Activated T-helper 1 cell treated with anti-CD3 and anti-CD28 coated beads, Interleukin-2, amount 50 U/mL, for 16 hours (primary cell): ENCODE results near the gene KLC1.
"Not testable (repeated sequence)": the region's sequence is repeated elsewhere in the genome, so short reads cannot be mapped to it uniquely, and the experiment has no call there.

Source experiments
- DNase-seq, 2 donors: peaks; one replicate each; pipeline ENCODE4 v3.0.0-alpha.2; 2020; ENCODE audit warnings: low read depth in 1 of 2, low spot score in 1 of 2

KLC1 gene

DNA sequence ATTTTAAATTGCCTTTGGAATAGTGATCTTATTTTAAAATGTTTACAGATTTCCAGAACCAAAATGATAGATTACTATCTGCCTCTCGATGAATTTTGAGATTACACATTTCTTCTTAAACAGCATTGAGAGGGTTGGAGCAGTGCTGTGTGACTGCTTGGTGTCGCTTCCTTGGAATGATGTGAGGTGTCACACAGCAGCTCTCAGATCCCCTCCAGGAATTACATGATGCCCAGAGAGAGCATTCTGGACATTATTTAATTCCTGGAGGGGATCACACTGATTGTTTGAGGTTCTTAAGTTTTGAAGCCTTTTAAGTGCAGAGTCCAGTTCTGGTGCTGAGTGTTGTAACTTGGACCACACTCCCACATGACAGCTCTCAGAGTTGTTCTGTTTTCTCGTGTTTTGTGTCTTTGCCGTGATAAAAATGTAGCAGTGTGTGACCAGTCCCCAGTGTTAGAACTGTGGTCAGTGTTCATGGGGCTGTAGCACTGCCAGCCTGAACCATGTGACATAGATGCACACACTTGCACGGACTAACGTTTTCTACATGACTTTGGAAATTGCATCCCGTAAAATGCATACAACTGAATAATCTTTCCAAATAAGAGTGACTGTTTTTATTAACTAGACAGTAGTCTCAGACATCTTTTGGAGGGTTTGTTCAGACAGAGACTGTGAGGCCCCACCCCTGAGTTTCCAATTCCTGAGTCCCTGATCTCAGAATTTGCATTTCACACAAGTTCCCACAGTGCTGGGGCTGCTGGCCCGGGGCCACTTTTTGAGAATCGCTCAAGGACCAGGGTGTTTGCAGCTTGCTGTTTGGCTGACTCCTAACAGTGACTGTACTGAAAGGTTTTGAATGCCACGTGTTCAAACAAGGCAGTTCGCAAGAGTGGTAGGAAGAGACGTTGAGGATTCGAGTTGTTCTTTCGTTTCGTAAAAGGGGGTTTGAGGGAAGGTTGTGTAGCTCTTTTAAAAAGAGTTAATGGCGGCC is 60.2 kb downstream of the KLC1 start:
- DNase-seq: no peak

- DNase-seq: no peak
These were observed 61.3 kb downstream of the KLC1 start for GRCh38 chr14:103690332-103690731.

GRCh38 chr14:103691655-103692054 is 62.6 kb downstream of the KLC1 start:
- DNase-seq: not testable (repeated sequence)

DNA sequence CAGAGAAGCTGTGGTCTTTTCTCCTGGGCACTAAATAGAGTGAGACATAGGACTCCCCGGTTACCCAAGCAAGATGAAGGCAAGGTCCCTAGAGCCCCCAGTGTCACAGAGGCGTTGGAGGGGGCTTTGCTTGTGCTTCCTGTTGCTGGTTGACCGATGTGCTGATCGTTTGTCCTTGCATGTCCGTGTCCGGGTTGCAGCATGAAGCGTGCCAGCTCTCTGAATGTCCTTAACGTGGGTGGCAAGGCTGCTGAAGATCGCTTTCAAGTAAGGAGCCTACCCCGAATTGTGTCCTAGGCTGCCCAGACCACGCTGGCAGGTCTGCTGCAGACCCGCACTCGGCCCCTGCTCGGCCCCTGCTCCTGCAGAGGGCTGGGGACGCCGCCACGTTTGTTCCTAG is 63.1 kb downstream of the KLC1 start:
- DNase-seq: no peak

DNA sequence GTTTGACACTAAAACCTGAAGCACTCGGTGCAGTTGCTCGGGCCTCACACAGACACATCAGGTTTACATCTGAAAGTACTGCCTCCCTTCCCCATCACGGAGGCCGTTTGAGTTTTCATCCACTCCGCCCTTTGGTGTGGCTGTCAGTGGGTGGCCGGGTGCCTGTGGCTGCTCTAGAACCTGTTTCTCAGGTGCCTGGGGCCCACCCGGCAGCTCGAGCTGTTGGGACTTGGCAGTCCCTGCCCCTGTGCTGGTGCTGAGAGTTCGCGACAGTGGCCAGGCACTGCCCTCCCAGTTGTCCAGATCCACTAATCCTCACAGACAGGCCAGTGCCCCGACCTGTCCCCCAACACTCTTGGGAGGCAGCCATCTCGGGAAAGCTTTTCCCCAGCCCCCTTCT is 63.9 kb downstream of the KLC1 start:
- DNase-seq: no peak

- DNase-seq: no peak
These were observed 64.5 kb downstream of the KLC1 start for GRCh38 chr14:103693515-103693914.

- DNase-seq: no peak
These were observed 65.6 kb downstream of the KLC1 start for GRCh38 chr14:103694572-103695026.

DNA sequence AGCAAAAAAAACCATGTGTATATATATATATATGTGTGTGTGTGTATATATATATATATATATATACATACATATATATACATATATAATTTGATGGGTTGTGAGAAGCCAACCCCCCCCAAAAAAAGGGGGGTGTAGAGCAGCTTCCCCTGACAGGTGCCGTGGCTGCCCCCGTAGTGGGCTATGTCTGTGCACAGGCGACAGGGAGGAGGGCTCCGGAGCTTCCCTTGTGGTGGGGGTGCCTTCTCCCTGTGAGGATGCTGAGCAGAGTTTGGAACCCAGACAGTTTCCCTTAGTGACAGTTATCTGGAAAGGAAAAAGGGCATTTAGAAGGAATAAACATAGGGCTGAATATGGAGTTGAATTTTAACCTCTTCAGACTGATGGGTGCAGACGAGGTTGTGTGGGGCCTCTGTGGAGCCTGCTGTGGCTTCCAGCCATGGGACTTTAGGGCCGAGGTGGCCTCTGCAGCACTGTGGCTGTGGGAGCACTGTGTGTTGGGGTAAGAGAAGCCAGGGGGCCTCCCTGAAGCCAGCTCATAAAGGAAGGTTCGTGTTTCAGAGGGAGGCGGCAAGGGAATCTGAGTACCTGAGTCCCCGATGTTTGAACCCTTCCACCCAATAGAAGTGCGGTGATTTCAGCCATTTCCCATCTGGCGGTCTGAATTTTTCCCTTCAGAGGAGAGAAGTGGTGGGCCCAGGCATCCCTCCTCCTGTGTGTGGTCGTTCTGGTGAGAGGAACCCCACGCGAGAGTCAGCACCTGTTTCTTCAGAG is 66.5 kb downstream of the KLC1 start:
- DNase-seq: no peak

DNA sequence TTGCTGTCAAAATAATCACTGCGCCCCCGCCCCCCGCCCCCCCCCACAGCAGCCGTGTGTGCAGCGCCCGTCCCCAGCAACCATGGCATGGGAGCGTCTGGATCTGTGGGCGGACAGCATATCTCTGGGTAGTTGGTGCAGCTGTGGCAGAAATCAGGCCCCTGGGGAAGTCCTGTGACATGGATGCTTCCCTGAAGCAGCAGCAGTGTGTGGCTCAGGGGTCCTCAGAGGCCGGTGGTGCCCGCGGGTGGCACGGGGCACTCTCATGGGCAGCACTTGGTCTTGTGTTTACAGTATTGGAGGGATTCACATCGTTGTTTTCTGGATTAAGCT is 67.0 kb downstream of the KLC1 start:
- no peak for DNase-seq

GRCh38 chr14:103696466-103697071 is 67.6 kb downstream of the KLC1 start:
- no peak for DNase-seq

DNA sequence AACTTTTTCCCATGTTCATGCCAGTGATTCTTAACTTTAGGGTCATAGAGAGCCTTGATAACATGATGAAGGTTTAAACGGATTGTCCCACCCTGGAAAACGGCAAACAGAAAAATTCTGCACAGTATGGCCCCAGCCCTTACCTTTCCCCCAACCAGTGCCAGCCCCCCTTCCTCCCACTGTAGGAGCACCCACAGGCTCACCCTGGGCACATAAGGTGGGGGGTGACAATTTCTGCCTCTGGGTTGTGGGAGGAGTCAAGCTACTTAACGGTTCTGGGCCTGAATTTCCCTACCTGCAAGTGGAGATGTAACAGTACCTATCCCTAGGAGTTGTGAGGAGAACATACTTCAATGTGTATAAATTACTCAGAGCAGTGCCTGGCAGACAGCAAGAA is 68.2 kb downstream of the KLC1 start:
- no peak for DNase-seq

GRCh38 chr14:103697603-103698379 is 68.8 kb downstream of the KLC1 start:
- DNase-seq: no peak

GRCh38 chr14:103698380-103699260 is 69.6 kb downstream of the KLC1 start:
- DNase-seq: no peak

DNA sequence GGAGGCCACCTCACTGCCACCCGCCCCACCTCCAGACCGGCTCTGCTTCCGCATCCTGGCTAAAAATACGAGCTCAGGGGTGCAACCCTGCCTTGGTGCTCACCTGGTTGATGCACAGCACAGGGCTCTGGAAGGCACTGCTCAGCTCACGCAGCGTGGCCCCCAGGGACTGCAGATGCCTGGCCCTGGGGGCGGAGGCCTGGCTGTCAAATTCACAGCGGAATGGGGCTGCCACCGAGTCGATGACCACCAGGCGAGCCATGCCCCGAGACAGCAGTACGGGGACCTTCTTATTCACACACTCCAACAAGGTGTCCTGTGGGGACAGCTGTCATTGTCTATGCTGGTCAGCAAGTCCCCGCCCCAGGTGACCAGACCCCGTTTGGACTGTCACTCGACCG is 70.2 kb downstream of the KLC1 start:
- DNase-seq: no peak

GRCh38 chr14:103699901-103700752 is 71.1 kb downstream of the KLC1 start:
- no peak for DNase-seq

DNA sequence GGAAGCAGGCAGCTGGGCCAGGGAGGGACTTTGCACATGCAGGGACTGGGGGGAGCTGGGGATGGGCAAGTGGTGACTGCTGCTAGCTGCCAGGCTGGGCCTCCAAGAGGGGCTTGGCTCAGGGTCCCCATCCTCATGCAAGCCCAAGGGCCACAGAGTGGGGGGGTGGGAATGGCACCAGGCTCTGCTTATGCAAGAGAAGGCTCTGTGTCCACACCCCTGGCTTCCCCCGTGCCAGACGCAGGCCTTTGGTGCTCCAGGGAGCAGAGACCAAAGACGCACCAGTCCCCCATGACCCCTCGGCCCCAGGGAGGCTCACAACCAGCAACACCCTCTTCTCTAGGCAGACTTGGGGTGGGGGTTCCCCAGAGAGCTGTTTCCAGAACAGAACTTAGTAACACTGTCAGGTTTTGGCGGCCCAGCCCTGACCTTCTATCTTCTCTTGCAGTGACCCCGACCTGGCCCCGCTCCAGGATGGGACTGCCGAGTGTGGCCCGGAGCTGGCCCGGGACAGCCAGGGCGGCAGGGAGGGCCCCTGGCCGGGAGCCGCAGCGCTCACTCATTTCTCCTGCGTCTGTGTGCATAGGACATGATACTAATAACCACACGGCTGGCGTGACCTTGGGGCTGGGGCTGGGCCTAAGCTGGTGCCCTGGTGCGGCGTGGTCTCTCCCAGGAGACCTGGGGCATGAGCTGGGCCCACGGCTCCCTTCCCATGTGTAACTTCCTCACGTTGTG is 71.9 kb downstream of the KLC1 start:
- no peak for DNase-seq

- no peak for DNase-seq
These were observed 73.1 kb downstream of the KLC1 start for GRCh38 chr14:103702095-103702494.
